ENCODE measurements around the gene OR2J3. TPM values are rescaled to one million over a fixed set of nuclear protein-coding genes. Genes with fewer than 3 reads are reported as not detected.

OR2J3 gene
- polyA plus RNA-seq, 1 donor, result not detected

Other genes with a start within 250 kb of the OR2J3 start
- 101 TPM for gene TRIM27, start 184.1 kb upstream of the OR2J3 start, polyA plus RNA-seq (ENCODE audit: insufficient read length)
- 7.9 TPM for gene ZNF311, start 102.7 kb upstream of the OR2J3 start, polyA plus RNA-seq (ENCODE audit: insufficient read length)
- not detected for gene OR2W1, start 62.9 kb upstream of the OR2J3 start, polyA plus RNA-seq (ENCODE audit: insufficient read length)
- gene OR2B3, start 20.7 kb upstream of the OR2J3 start, polyA plus RNA-seq (ENCODE audit: insufficient read length), result not detected
- gene OR2J1, start 8.6 kb upstream of the OR2J3 start, polyA plus RNA-seq (ENCODE audit: insufficient read length), result not detected
- gene OR2J2, start 62.8 kb downstream of the OR2J3 start, polyA plus RNA-seq (ENCODE audit: insufficient read length), result not detected
- gene OR14J1, start 193.6 kb downstream of the OR2J3 start, polyA plus RNA-seq (ENCODE audit: insufficient read length), result 0.13 TPM

Data from left kidney (tissue), 1 donor.